Right cardiac atrium (tissue), 5 donors: ENCODE data around the gene GBP3. TPM values are rescaled to one million over a fixed set of nuclear protein-coding genes. Genes with fewer than 3 reads are reported as not detected.
"Not testable (repeated sequence)": the region's sequence is repeated elsewhere in the genome, so short reads cannot be mapped to it uniquely, and the experiment has no call there.

Experiments used
- ATAC-seq, 2 donors: fragments of 200-7000 bp; cut with Tn5 transposase; one replicate each; pipeline versions ENCODE4 v1.8.0 to v1.9.1; 2020; ENCODE audit warnings: moderate library complexity in 2 of 2, mild to moderate bottlenecking in 1 of 2
- DNase-seq, 3 donors: peaks; one replicate each; pipeline ENCODE4 v3.0.0-alpha.2; 2020
- H3K27ac ChIP-seq: one replicate; pipeline ENCODE4 v1.5.1; 2013; ENCODE audit warnings: mild to moderate bottlenecking, low read length, control low read depth, moderate library complexity
- H3K27me3 ChIP-seq: one replicate; pipeline ENCODE4 v1.6.1; 2013; ENCODE audit not compliant: control insufficient read depth, insufficient read depth
- H3K4me1 ChIP-seq: one replicate; pipeline ENCODE4 v1.6.1; 2013; ENCODE audit warnings: low read length; ENCODE audit not compliant: control insufficient read depth, insufficient read depth
- H3K4me3 ChIP-seq: one replicate; pipeline ENCODE4 v1.5.1; 2013; ENCODE audit warnings: low read length, control low read depth
- H3K9me3 ChIP-seq: one replicate; pipeline ENCODE4 v1.6.1; 2013; ENCODE audit warnings: low read length; ENCODE audit not compliant: control insufficient read depth
- WGBS: extraction: QIAGEN DNeasy Blood & Tissue Kit; methylation state at CpG from one replicate; pipeline ENCODE4 v1.1.7; 2013; 5-methylcytosine and 5-hydroxymethylcytosine counted together
- intact Hi-C, 4 donors: fragments of 100-400 bp; cut with DNase I; formaldehyde crosslinking; loops; one replicate each; pipeline versions ENCODE4 v1.11.0 to v1.14.0; 2022 to 2023
- polyA plus RNA-seq: library from polyadenylated mRNA; stranded (reverse); fragments of 200-250 nt; gene quantifications from one replicate; pipeline ENCODE4 v1.2.3, GENCODE V29; 2013
- total RNA-seq, 4 donors: library from RNA; stranded (reverse); fragmentation: NEBNext Ultra II Directional; extraction: Animal tissue kit (Norgen Biotek cat#: 25700); gene quantifications; one replicate each; pipeline ENCODE4 v1.2.1, GENCODE V29; 2021
- donor health status: healthy with polysubstance abuse.
- donor health status: DM: no; HTN: yes; CAD: no.
- donor health status: DM: no; HTN: no; CAD: no.
- donor health status: DM: no; HTN: yes; CAD: no; lungs with severe emphysema.
- donor health status: DM: yes; HTN: yes; CAD: no.

Gene GBP3
- total and polyA plus RNA-seq, 5 donors = 3.5 to 10.3 (median 7.7) TPM

DNA sequence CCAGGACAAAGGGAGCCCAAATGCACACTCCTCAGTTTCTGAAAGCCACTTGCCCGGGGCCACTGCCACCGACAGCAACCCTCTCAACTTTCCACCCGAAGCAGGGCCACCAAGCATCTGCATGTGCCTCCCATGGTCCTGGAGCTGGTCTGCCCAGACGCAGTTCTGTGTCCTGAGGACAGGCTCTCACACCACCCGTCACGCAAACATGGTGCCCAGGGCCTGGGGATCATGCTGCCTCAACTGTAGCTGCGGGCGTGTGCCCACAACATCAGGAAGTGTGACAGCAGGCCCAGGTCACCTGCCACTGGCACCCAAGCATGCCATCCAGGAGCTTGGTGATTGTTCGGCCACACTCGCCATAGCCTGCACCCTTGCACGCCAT lies 28.0 kb upstream of the GBP3 start:
- H3K4me1 ChIP-seq = no peaks in the 10 kb centered on the region
- ATAC-seq (peak in 1 of 2 donors; percentile 38), DNase-seq (peak in 1 of 3 donors; percentile 38)
- H3K27me3 ChIP-seq = no peaks in the 10 kb centered on the region
- intact Hi-C loops = no loop called here
- H3K4me3 ChIP-seq = no peak overlapping the region
- H3K9me3 ChIP-seq = no peaks in the 10 kb centered on the region
- 98% methylated on average over 11 of the region's 11 CpGs for WGBS
- no peak overlapping the region for H3K27ac ChIP-seq

DNA sequence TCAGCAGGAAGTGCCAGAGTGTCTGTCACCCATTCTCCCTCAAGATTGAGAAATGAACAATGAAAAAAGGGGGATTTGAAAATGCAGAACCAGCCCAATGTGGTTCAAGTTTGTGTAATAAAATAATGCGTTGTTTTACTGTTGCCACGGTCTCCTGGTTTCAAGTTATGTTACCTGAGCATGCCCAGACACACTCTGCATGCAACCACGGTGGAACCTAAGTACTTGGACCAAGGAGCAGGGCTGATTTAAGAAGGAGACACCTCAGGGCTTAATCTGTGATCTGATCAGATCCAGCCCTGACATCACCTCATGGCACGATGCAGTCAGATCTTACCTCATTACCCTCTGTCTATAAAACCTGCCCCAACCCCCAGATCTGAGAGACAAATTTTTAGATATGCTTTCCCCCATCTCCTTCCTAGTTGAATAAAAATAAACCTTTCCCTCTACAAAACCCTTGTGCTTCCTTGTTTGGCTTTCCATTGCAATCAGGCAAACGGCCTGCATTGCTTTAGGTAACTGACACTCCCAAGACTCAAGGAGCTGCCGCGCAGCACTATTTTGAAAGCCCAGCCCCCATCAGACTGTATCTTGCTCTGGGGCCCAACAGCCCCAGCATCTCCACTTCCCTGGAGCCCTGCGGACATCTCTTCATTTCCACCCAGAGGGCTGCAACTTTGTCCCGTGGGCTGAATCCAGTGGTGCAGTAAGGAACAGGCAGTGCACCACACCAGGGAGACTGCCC lies 27.4 kb upstream of the GBP3 start:
- H3K9me3 ChIP-seq, H3K27ac ChIP-seq, ATAC-seq, H3K4me3 ChIP-seq, intact Hi-C loops, H3K4me1 ChIP-seq, H3K27me3 ChIP-seq, DNase-seq: not testable (repeated sequence)
- 85% methylated on average over 9 of the region's 9 CpGs for WGBS

DNA sequence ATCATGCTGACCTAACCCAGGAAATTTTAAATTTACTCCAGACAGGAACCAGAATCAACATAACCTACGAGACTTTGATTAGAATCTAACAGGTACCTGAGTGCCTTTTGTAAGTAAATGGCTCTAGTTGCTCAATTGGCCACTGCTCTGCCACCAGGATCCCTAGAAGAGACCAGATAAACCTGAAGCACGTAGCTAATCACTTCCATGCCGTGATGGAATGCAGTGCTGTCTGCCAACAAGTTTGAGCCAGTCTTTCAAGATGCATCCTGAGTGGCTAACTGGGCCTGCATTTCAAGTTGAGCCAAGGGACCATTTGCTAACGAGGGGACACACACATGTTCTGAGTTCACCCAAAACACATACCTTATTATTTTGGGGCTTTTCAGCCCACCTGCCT lies 26.5 kb upstream of the GBP3 start:
- H3K9me3 ChIP-seq, H3K4me1 ChIP-seq, H3K27ac ChIP-seq, ATAC-seq, H3K27me3 ChIP-seq, H3K4me3 ChIP-seq, DNase-seq, intact Hi-C loops: not testable (repeated sequence)
- WGBS = 64% methylated on average over 2 of the region's 4 CpGs

- no peak overlapping the region for H3K4me3 ChIP-seq
Observed at GRCh38 chr1:89047734-89048133, 25.1 kb upstream of the GBP3 start.

DNA sequence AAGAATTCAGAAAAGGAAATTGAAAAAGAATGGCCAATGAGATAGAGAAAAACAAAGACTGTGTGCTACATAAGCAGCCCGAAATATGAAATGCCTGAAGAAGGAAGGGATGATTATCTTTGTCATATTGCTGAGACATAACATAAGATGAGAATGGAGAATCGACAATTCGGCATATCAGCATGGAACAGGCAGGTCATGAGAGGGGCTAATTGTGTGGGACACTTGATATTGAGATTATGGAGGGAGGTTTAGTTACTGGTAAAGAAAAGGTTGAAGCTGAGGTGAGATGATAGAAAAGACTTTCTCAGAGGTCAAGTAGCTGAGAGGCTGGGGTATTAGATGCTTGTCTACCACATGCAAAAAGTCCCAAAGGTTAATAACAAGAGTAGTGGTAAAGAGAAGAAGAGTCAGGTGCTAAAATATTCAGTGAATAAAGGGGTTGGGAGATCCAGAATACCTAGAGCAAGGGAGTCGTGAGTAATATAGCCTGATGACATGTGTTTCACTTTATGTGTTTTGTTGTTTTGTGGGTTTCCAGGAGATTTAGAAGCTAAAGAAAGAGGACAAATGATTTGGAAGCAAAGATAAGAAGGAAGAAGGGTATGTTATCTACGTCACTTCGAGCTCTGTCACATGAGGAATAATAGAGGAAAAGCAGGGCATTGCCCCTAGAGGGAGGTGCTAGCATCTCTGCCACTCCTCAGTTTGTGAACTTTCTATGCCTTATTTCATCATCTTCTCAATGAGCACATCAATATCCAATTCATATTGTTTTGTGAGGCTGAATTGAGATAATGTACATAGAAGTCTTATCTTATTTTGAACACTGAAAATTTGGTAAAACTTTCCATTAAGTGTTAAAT lies 23.9 kb upstream of the GBP3 start:
- H3K4me1 ChIP-seq, intact Hi-C loops, H3K27ac ChIP-seq, DNase-seq, ATAC-seq, H3K9me3 ChIP-seq, H3K27me3 ChIP-seq, H3K4me3 ChIP-seq: not testable (repeated sequence)
- WGBS = 81% methylated on average over 6 of the region's 6 CpGs

More at GRCh38 chr1:89047734-89048133, 25.1 kb upstream of the GBP3 start:
- no peak for DNase-seq
- WGBS = 57% methylated on average over 3 of the region's 3 CpGs
- Histone ChIP-seq H3K27ac (no peak overlapping the region), H3K9me3 (no peaks in the 10 kb centered on the region), H3K27me3 (no peaks in the 10 kb centered on the region), H3K4me1 (no peaks in the 10 kb centered on the region)
- no peak for ATAC-seq
- intact Hi-C loops = no loop called here

GRCh38 chr1:89044970-89045721 lies 22.5 kb upstream of the GBP3 start:
- no peak overlapping the region for H3K4me3 ChIP-seq
- DNase-seq (no peak), ATAC-seq (peak in 1 of 2 donors; percentile 29)
- no peak overlapping the region for H3K27ac ChIP-seq
- H3K4me1 ChIP-seq = no peaks in the 10 kb centered on the region
- H3K9me3 ChIP-seq = no peaks in the 10 kb centered on the region
- no peaks in the 10 kb centered on the region for H3K27me3 ChIP-seq
- 57% methylated on average over 2 of the region's 2 CpGs for WGBS
- intact Hi-C loops = no loop called here

- no peaks in the 10 kb centered on the region for H3K27me3 ChIP-seq
- no peaks in the 10 kb centered on the region for H3K9me3 ChIP-seq
- no peaks in the 10 kb centered on the region for H3K4me1 ChIP-seq
- intact Hi-C loops = no loop called here
- H3K27ac ChIP-seq = no peak overlapping the region
- peak in 1 of 3 donors; percentile 18 for DNase-seq
- no peak for ATAC-seq
- H3K4me3 ChIP-seq = no peak overlapping the region
- 84% methylated on average over 5 of the region's 5 CpGs for WGBS
Observed at GRCh38 chr1:89043940-89044339, 21.3 kb upstream of the GBP3 start.

DNA sequence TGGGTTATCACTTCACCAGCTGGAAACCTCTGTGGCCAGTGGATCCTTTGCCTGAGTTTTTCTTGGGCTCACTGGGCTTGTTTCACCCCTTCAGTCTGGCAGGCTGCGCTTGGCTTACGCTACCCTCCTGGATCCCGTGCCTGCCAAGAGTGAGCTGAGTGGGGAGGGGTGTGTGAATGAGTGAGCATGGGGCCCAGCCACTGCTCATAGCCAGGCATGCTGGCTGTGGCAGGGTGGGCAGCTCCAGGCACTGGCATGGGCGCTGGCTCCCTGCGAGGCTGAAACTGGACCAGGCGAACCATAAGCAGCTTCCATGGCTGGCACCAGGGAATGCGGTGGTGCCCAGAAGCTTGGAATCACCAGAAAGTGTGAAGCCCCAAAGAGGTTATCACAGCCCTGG lies 19.8 kb upstream of the GBP3 start:
- WGBS = 96% methylated on average over 7 of the region's 7 CpGs
- H3K4me3 ChIP-seq = no peak overlapping the region
- DNase-seq = peak in 1 of 3 donors; percentile 40
- H3K4me1 ChIP-seq = no peaks in the 10 kb centered on the region
- intact Hi-C loops = no loop called here
- no peaks in the 10 kb centered on the region for H3K27me3 ChIP-seq
- no peaks in the 10 kb centered on the region for H3K9me3 ChIP-seq
- ATAC-seq = no peak
- H3K27ac ChIP-seq = no peak overlapping the region

DNA sequence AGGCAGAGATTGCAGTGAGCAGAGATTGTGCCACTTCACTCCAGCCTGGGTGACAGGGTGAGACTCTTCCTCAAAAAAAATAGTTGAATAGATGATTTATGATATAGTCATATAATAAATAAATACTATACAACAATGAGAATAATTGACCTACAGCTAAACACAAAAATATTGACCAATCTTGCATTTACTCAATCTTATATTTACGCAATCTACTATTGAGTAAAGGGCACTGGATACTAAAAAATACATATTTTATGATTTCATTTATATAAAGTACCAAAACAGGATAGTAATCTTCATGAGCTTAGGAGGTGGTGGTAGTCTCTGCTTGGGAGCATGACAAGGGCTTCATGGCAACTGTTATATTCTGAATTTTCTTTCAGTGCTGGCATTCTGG lies 19.1 kb upstream of the GBP3 start:
- no peak for ATAC-seq

GRCh38 chr1:89041119-89041641 lies 18.5 kb upstream of the GBP3 start:
- Histone ChIP-seq H3K4me1 (no peaks in the 10 kb centered on the region), H3K9me3 (no peaks in the 10 kb centered on the region), H3K27me3 (no peaks in the 10 kb centered on the region), H3K27ac (no peak overlapping the region), H3K4me3 (no peak overlapping the region)
- 69% methylated on average over 3 of the region's 3 CpGs for whole genome bisulfite sequencing
- intact Hi-C loops = no loop called here
- DNase-seq (no peak), ATAC-seq (no peak)

More for the DNA sequence above, 19.1 kb upstream of the GBP3 start:
- no peak for DNase-seq
- Histone ChIP-seq H3K4me3 (no peak overlapping the region), H3K27me3 (no peaks in the 10 kb centered on the region), H3K9me3 (no peaks in the 10 kb centered on the region), H3K27ac (no peak overlapping the region), H3K4me1 (no peaks in the 10 kb centered on the region)
- intact Hi-C loops = no loop called here
- 93% methylated on average over 1 of the region's 1 CpG for WGBS

DNA sequence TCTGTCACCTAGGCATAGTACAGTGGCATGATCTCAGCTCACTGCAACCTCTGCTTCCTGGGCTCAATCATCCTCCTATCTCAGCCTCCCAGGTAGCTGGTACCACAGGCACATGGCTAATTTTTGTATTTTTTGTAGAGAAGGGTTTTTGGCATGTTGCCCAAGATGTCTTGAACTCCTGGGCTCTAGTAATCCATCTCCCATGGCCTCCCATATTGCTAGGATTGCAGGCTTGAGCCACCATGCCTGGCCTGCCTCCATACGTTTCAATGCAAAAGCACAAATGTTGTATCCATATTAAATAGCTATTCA lies 17.6 kb upstream of the GBP3 start:
- no peak for ATAC-seq
- no peak for DNase-seq
- 91% methylated on average over 1 of the region's 1 CpG for WGBS
- intact Hi-C loops = no loop called here
- H3K27me3 ChIP-seq = no peaks in the 10 kb centered on the region
- no peak overlapping the region for H3K27ac ChIP-seq
- no peak overlapping the region for H3K4me3 ChIP-seq
- no peaks in the 10 kb centered on the region for H3K9me3 ChIP-seq
- H3K4me1 ChIP-seq = no peaks in the 10 kb centered on the region
